Caco-2 (cell line): ENCODE data around the gene XPR1. TPM values are rescaled to one million over a fixed set of nuclear protein-coding genes. Genes with fewer than 3 reads are reported as not detected.

Source experiments
- BruUV-seq: library from RNA; stranded (reverse); fragments of 400-500 nt; replicated peaks from 2 replicates; lab custom pipeline; 2021; lab: Mats Ljungman, UMichigan
- CTCF ChIA-PET: fragments of 300-600 bp; sonication (Branson Sonifier 250); formaldehyde crosslinking; loops from one replicate; lab custom pipeline; 2022; ENCODE audit warnings: antibody characterized with exemption; lab: Charles Lee
- POLR2A ChIA-PET: fragments of 300-600 bp; sonication (Branson Sonifier 250); formaldehyde crosslinking; loops from one replicate; lab custom pipeline; 2022; ENCODE audit warnings: antibody characterized with exemption; lab: Charles Lee
- DNase-seq, 2 experiments: peaks; one replicate each; pipeline versions ENCODE4 v3.0.0 to v3.0.0-alpha.2; 2020 to 2022
- H3K27me3 ChIP-seq: replicated peaks from 2 replicates; pipeline ENCODE4 v1.6.0; 2011; ENCODE audit warnings: low read length; ENCODE audit not compliant: control insufficient read depth, insufficient read depth
- H3K36me3 ChIP-seq: 2 replicates; pipeline ENCODE4 v1.5.1; 2011; ENCODE audit warnings: low read length; ENCODE audit not compliant: control insufficient read depth, insufficient read depth
- H3K4me1 ChIP-seq: fragments of 250-450 bp; sonication (Bioruptor Pico); 2 replicates; pipeline ENCODE4 v1.5.1; 2020; ENCODE audit warnings: mild to moderate bottlenecking
- H3K4me3 ChIP-seq: 2 replicates; pipeline ENCODE4 v1.5.1; 2011; ENCODE audit warnings: low read depth, mild to moderate bottlenecking, control low read depth, low read length
- H3K9me3 ChIP-seq: fragments of 250-450 bp; sonication (Bioruptor Pico); 2 replicates; pipeline ENCODE4 v1.5.1; 2020; ENCODE audit warnings: mild to moderate bottlenecking, moderate library complexity
- H3K27ac Mint-ChIP-seq: one replicate; pipeline ENCODE4 v1.8.0; 2022; ENCODE audit warnings: mixed read lengths; ENCODE audit not compliant: unreplicated experiment
- H3K27me3 Mint-ChIP-seq: one replicate; pipeline ENCODE4 v1.8.0; 2022; ENCODE audit warnings: mixed read lengths; ENCODE audit not compliant: insufficient read depth, unreplicated experiment
- H3K36me3 Mint-ChIP-seq: one replicate; pipeline ENCODE4 v1.8.0; 2022; ENCODE audit warnings: mild to moderate bottlenecking, mixed read lengths; ENCODE audit not compliant: insufficient read depth, unreplicated experiment
- H3K4me1 Mint-ChIP-seq: one replicate; pipeline ENCODE4 v1.8.0; 2022; ENCODE audit warnings: low read depth, mixed read lengths; ENCODE audit not compliant: unreplicated experiment
- H3K4me3 Mint-ChIP-seq: one replicate; pipeline ENCODE4 v1.8.0; 2022; ENCODE audit warnings: mild to moderate bottlenecking, moderate library complexity, mixed read lengths; ENCODE audit not compliant: unreplicated experiment
- H3K9me3 Mint-ChIP-seq: one replicate; pipeline ENCODE4 v1.8.0; 2022; ENCODE audit warnings: mixed read lengths; ENCODE audit not compliant: unreplicated experiment
- CTCF ChIP-seq, 2 experiments: fragments of 200-600 bp in 1 of 2; IDR thresholded peaks; 1 replicate in 1 of 2; 2 replicates in 1 of 2; pipeline versions ENCODE4 v1.5.1 to v1.8.0; 2011 to 2022; ENCODE audit warnings: antibody characterized with exemption in 1 of 2, control low read depth in 1 of 2, inconsistent platforms in 1 of 2, low read depth in 1 of 2, low read length in 1 of 2, mild to moderate bottlenecking in 1 of 2, moderate library complexity in 1 of 2; ENCODE audit not compliant: insufficient read depth in 1 of 2, severe bottlenecking in 1 of 2, unreplicated experiment in 1 of 2
- intact Hi-C: fragments of 100-400 bp; cut with micrococcal nuclease; formaldehyde crosslinking; loops from one replicate; pipeline ENCODE4 v1.10.0; 2022; ENCODE audit not compliant: unreplicated experiment
- total RNA-seq: library from RNA; stranded (reverse); gene quantifications from 2 replicates; pipeline ENCODE4 v1.2.3, GENCODE V29; 2022

XPR1 gene
- total RNA-seq, 1 experiment from 2014 or later, result 34.4 TPM

DNA sequence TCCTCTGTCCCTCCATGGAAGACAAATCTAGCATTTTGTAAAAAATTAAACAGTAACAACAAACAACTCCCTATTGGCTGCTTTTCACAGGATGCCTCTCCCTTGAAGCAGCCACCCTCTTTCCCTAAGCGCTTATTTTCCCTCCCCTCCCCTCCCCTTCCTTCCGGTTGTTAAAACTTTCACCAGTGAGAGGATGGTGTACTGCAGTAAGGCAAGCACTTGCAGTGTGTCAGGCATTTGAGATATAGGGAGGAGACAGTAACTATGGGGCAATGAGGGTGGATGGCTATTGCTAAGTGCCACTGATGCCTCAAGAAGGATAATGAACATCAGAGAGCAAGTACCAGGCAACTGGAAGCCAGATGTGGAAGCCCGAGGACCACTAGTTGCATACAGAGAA is 261.8 kb downstream of the XPR1 start:
- H3K4me1 ChIP-seq, result peaks cover 5% of the 10 kb centered on the region
- POLR2A ChIA-PET, result no interaction called here
- no peaks in the 10 kb centered on the region for H3K36me3 ChIP-seq
- intact Hi-C loops, result no loop called here
- Mint-ChIP-seq H3K36me3 (peaks cover 6% of the 10 kb centered on the region), H3K4me3 (no peak overlapping the region), H3K27me3 (no peaks in the 10 kb centered on the region), H3K4me1 (peaks cover 4% of the 10 kb centered on the region), H3K9me3 (no peaks in the 10 kb centered on the region), H3K27ac (no peak overlapping the region)
- no TSS peak for BruUV-seq
- H3K4me3 ChIP-seq, result no peak overlapping the region
- no peaks in the 10 kb centered on the region for H3K27me3 ChIP-seq
- no peak for DNase-seq
- CTCF ChIA-PET, result interaction anchor here (0.7 kb wide), 1 partner anchor 52 kb away, joined by 3 read pairs; no protein-coding TSS in a partner anchor
- no peak for TF ChIP-seq CTCF (IDR thresholded peaks at IDR 0.05; ENCODE audit: insufficient read depth in 1 of 2, low read depth in 1 of 2, low read length in 1 of 2, severe bottlenecking in 1 of 2, unreplicated experiment in 1 of 2)
- no peaks in the 10 kb centered on the region for H3K9me3 ChIP-seq

- H3K4me3 Mint-ChIP-seq, result no peak overlapping the region
- H3K9me3 ChIP-seq, result no peaks in the 10 kb centered on the region
- no peak for TF ChIP-seq CTCF (IDR thresholded peaks at IDR 0.05; ENCODE audit: insufficient read depth in 1 of 2, low read depth in 1 of 2, low read length in 1 of 2, severe bottlenecking in 1 of 2, unreplicated experiment in 1 of 2)
- H3K36me3 ChIP-seq, result no peaks in the 10 kb centered on the region
- ChIA-PET POLR2A (no interaction called here), CTCF (no interaction called here)
- peaks cover 6% of the 10 kb centered on the region for H3K36me3 Mint-ChIP-seq
- H3K27ac Mint-ChIP-seq, result no peak overlapping the region
- BruUV-seq, result no TSS peak
- H3K27me3 Mint-ChIP-seq, result no peaks in the 10 kb centered on the region
- no peak overlapping the region for H3K4me3 ChIP-seq
- no peaks in the 10 kb centered on the region for H3K27me3 ChIP-seq
- no peak for DNase-seq
- intact Hi-C loops, result no loop called here
- H3K9me3 Mint-ChIP-seq, result no peaks in the 10 kb centered on the region
- no peaks in the 10 kb centered on the region for H3K4me1 ChIP-seq
- H3K4me1 Mint-ChIP-seq, result no peaks in the 10 kb centered on the region
Measured at GRCh38 chr1:180896161-180896560, 264.3 kb downstream of the XPR1 start.

- Mint-ChIP-seq H3K27ac (no peak overlapping the region), H3K4me1 (no peaks in the 10 kb centered on the region), H3K36me3 (peaks cover 12% of the 10 kb centered on the region), H3K9me3 (no peaks in the 10 kb centered on the region), H3K4me3 (no peak overlapping the region), H3K27me3 (no peaks in the 10 kb centered on the region)
- no peaks in the 10 kb centered on the region for H3K4me1 ChIP-seq
- BruUV-seq, result no TSS peak
- POLR2A ChIA-PET, result no interaction called here
- CTCF ChIA-PET, result no interaction called here
- H3K4me3 ChIP-seq, result no peak overlapping the region
- intact Hi-C loops, result no loop called here
- no peaks in the 10 kb centered on the region for H3K9me3 ChIP-seq
- DNase-seq, result no peak
- no peaks in the 10 kb centered on the region for H3K27me3 ChIP-seq
- no peak for TF ChIP-seq CTCF (IDR thresholded peaks at IDR 0.05; ENCODE audit: insufficient read depth in 1 of 2, low read depth in 1 of 2, low read length in 1 of 2, severe bottlenecking in 1 of 2, unreplicated experiment in 1 of 2)
- H3K36me3 ChIP-seq, result no peaks in the 10 kb centered on the region
Measured at GRCh38 chr1:180898441-180899219, 266.8 kb downstream of the XPR1 start.
